Right lobe of liver (tissue), 6 donors: Measurements from ENCODE around the gene BPIFB2. TPM values are rescaled to one million over a fixed set of nuclear protein-coding genes. Genes with fewer than 3 reads are reported as not detected.

Experiments
- ATAC-seq, 4 donors: fragments of 200-7000 bp; cut with Tn5 transposase; one replicate each; pipeline ENCODE4 v1.9.1; 2020; ENCODE audit warnings: mild to moderate bottlenecking in 4 of 4, moderate library complexity in 4 of 4
- DNase-seq, 3 donors: peaks; one replicate each; pipeline ENCODE4 v3.0.0-alpha.2; 2020
- H3K27ac ChIP-seq, 3 donors: fragments of 200-600 bp; one replicate each; pipeline ENCODE4 v1.8.0; 2022
- H3K27me3 ChIP-seq, 2 donors: fragments of 200-600 bp; one replicate each; pipeline ENCODE4 v1.8.0; 2022
- H3K36me3 ChIP-seq, 4 donors: fragments of 200-600 bp; sonication (generic) in 1 of 4; one replicate each; pipeline versions ENCODE4 v1.5.1 to v1.8.0; 2017 to 2022; ENCODE audit warnings: control low read depth in 1 of 4
- H3K4me1 ChIP-seq, 4 donors: fragments of 200-600 bp; sonication (generic) in 1 of 4; one replicate each; pipeline versions ENCODE4 v1.5.1 to v1.8.0; 2017 to 2022; ENCODE audit warnings: control low read depth in 1 of 4
- H3K4me3 ChIP-seq, 3 donors: fragments of 200-600 bp; one replicate each; pipeline ENCODE4 v1.8.0; 2022
- H3K9me3 ChIP-seq, 4 donors: fragments of 200-600 bp; sonication (generic) in 1 of 4; one replicate each; pipeline versions ENCODE4 v1.5.1 to v1.8.0; 2017 to 2022; ENCODE audit warnings: control low read depth in 1 of 4
- POLR2A ChIP-seq: fragments of 450-650 bp; IDR thresholded peaks from one replicate; pipeline ENCODE4 v1.6.1; 2017; ENCODE audit warnings: antibody characterized with exemption, mild to moderate bottlenecking
- WGBS: methylation state at CpG from one replicate; pipeline ENCODE4 v1.1.6; 2018; ENCODE audit warnings: low coverage, low lambda C conversion rate; ENCODE audit not compliant: insufficient coverage; ENCODE audit errors: missing lambda C conversion rate; 5-methylcytosine and 5-hydroxymethylcytosine counted together
- intact Hi-C, 2 donors: fragments of 100-400 bp; cut with DNase I; formaldehyde crosslinking; loops; one replicate each; pipeline versions ENCODE4 v1.11.2 to v1.14.1; 2022
- total RNA-seq, 6 experiments: library from RNA; depleted of rRNA in 2 of 6; stranded (reverse); fragments of >200 nt in 2 of 6; fragmentation: NEBNext Ultra II Directional in 3 of 6; extraction: Animal tissue kit (Norgen Biotek cat#: 25700) in 3 of 6; gene quantifications; one replicate each; pipeline versions ENCODE4 v1.1.0 to v1.2.4, GENCODE V29; 2016 to 2023
- TF ChIP-seq, protein P1 (sequence below), 4 donors: fragments of 200-600 bp in 3 of 4; fragments of 450-650 bp in 1 of 4; IDR thresholded peaks; one replicate each; pipeline versions ENCODE4 v1.5.1 to v1.8.0; 2016 to 2022; ENCODE audit warnings: antibody characterized with exemption in 4 of 4, mild to moderate bottlenecking in 2 of 4
- donor health status: DM: no; HTN: yes; CAD: no.
- donor health status: DM: no; HTN: no; CAD: no.
- donor health status: DM: no; HTN: no; CAD: no.
- donor health status: DM: no; HTN: yes; CAD: no.
- donor health status: DM: no; HTN: yes; CAD: no.

The BPIFB2 gene
- total RNA-seq, 6 experiments from 2014 or later: 0.12 TPM; not detected in 5

DNA sequence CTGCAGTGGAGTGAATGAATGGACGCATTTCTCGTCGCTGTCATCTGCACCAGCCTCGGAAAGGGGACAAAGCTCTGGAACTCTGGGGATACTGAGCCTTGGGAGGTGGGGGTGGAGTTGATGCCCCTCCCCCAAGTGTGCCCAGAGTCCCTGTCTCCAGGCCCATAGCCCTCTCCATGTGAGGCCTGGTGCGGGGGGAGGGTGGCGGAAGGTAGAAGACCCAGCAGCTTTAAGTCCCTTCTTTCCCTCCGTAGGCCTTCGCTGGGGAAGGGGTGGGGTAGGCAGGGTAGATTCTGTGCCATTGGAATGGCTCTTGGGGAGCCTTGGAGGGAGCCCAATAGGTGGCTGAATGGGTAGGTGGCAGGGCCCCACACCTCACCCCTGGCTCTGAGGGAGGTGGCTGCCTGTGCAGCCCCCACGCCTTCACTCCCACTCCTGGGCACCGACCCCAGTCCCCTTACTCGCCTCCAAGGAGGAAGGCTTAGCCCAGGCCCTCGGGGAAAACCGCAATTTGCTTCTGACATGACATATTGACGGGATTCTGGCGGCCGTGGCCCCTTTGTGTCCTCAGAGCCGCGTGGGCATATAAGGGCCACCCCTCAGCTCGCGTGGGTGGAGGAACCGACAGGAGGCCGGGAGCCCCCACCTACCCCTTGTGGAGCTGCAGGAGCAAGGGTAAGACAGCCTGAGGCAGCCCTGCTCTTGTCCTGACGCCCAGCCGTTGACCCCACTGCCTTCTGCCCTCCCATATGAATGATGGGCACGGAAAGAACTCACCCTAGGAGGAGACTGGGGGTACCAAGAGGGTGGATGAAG, 46.0 kb downstream of the BPIFB2 start, which contains the start of gene BPIFB3:
Gene BPIFB3, plus strand, starts transcription at position 613 of the 816 bp plus-strand sequence. CDS start 1,533 bp downstream, outside the sequence.
- H3K36me3 ChIP-seq: no peaks in the 10 kb centered on the region
- H3K4me3 ChIP-seq: no peak within 1 kb of the TSS
- no peak within 1 kb of the TSS for H3K27ac ChIP-seq
- TF ChIP-seq, protein P1, sequence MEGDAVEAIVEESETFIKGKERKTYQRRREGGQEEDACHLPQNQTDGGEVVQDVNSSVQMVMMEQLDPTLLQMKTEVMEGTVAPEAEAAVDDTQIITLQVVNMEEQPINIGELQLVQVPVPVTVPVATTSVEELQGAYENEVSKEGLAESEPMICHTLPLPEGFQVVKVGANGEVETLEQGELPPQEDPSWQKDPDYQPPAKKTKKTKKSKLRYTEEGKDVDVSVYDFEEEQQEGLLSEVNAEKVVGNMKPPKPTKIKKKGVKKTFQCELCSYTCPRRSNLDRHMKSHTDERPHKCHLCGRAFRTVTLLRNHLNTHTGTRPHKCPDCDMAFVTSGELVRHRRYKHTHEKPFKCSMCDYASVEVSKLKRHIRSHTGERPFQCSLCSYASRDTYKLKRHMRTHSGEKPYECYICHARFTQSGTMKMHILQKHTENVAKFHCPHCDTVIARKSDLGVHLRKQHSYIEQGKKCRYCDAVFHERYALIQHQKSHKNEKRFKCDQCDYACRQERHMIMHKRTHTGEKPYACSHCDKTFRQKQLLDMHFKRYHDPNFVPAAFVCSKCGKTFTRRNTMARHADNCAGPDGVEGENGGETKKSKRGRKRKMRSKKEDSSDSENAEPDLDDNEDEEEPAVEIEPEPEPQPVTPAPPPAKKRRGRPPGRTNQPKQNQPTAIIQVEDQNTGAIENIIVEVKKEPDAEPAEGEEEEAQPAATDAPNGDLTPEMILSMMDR (IDR thresholded peaks at IDR 0.05): no peak
- TF ChIP-seq POLR2A: no peak
- intact Hi-C loops: no loop called here
- ATAC-seq: no peak
- H3K4me1 ChIP-seq: no peaks in the 10 kb centered on the region
- 80% methylated on average over 6 of the region's 25 CpGs for WGBS
- DNase-seq: no peak
- no peaks in the 10 kb centered on the region for H3K9me3 ChIP-seq
- no peaks in the 10 kb centered on the region for H3K27me3 ChIP-seq

DNA sequence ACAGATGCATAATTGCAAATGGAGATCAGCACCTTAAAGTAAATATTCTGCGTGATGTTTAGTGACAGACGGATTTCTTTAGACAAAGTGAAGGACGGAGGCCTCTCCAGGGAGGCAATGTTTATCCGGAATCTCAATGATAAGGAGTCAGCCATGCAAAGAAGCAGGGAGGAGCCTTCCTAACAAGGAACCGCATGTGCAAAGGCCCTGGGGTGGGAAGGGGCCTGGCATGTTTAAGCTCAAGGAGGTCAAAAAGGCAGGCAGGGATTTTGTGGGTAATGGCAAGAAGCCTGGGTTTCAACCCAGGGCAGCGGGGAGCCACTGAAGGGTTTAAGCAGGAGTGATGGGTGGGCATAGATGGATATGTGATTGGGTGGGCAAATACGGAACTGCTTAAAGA, 46.9 kb downstream of the BPIFB2 start:
- no peak overlapping the region for H3K4me3 ChIP-seq
- no peaks in the 10 kb centered on the region for H3K4me1 ChIP-seq
- H3K27ac ChIP-seq: no peak overlapping the region
- no peak for ATAC-seq
- H3K9me3 ChIP-seq: no peaks in the 10 kb centered on the region
- no peaks in the 10 kb centered on the region for H3K27me3 ChIP-seq
- H3K36me3 ChIP-seq: no peaks in the 10 kb centered on the region
- DNase-seq: no peak
- intact Hi-C loops: no loop called here
- TF ChIP-seq POLR2A: no peak
- TF ChIP-seq, protein P1 (IDR thresholded peaks at IDR 0.05): no peak
- WGBS: 67% methylated on average over 3 of the region's 7 CpGs

DNA sequence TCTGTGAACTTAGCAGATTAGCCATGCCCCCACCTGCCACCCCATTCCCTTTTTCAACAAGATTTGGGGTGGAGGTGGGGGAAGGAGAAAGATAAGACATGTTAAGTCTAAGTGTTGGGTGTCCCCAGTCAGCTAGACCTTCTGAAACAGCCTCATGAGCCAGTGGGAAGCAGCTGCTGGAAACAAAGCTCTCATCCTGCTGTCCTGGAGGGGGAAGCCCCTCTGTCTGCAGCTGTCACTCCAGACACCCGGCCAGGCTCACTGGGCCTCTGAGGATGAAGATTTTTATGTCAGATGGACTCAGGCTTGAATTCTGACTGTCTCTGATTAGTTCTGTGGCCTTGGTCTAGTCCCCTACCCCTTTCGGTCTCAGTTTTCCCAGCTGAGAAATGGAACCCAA, 47.3 kb downstream of the BPIFB2 start:
- H3K27ac ChIP-seq: no peak overlapping the region
- TF ChIP-seq, protein P1 (IDR thresholded peaks at IDR 0.05): no peak
- no peak for TF ChIP-seq POLR2A
- H3K9me3 ChIP-seq: no peaks in the 10 kb centered on the region
- DNase-seq: no peak
- WGBS: 86% methylated on average over 1 of the region's 2 CpGs
- no peaks in the 10 kb centered on the region for H3K27me3 ChIP-seq
- H3K4me3 ChIP-seq: no peak overlapping the region
- ATAC-seq: no peak
- intact Hi-C loops: no loop called here
- no peaks in the 10 kb centered on the region for H3K4me1 ChIP-seq
- H3K36me3 ChIP-seq: no peaks in the 10 kb centered on the region

DNA sequence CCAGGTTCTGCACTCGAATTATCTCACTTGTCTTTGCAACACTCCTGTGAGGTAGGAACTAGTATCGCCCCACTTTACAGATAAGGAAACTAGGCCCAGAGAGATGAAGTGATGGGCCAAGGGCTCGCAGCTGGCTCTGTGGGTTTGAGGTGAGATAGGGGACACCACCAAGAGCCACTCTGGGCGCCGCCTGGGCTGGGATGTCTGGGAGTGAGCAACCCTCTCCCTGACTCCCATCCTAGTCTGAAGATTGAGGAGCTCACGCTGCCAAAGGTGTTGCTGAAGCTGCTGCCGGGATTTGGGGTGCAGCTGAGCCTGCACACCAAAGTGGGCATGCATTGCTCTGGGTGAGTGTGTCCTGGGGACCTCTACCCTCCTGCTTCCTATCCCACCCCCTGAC, 51.6 kb downstream of the BPIFB2 start:
- DNase-seq: no peak

More for the DNA sequence above, 51.6 kb downstream of the BPIFB2 start:
- H3K27ac ChIP-seq: no peak overlapping the region
- ATAC-seq: no peak
- intact Hi-C loops: no loop called here
- H3K4me1 ChIP-seq: no peaks in the 10 kb centered on the region
- H3K4me3 ChIP-seq: no peak overlapping the region
- H3K36me3 ChIP-seq: no peaks in the 10 kb centered on the region
- H3K27me3 ChIP-seq: no peaks in the 10 kb centered on the region
- TF ChIP-seq, protein P1 (IDR thresholded peaks at IDR 0.05): no peak
- TF ChIP-seq POLR2A: no peak
- WGBS: no CpG with 5 or more reads among the region's 7 CpGs
- no peaks in the 10 kb centered on the region for H3K9me3 ChIP-seq
